ENCODE measurements around the gene UFD1.

The UFD1 gene

GRCh38 chr22:19424186-19424500 is 54.9 kb downstream of the UFD1 start:
- no peak overlapping the region for H3K27ac ChIP-seq
- no peak for TF ChIP-seq CTCF (IDR thresholded peaks at IDR 0.05)
- TF ChIP-seq ZFX (IDR thresholded peaks at IDR 0.05; ENCODE audit: borderline replicate concordance) = no peak

GRCh38 chr22:19422440-19423301 is 56.3 kb downstream of the UFD1 start:
- TF ChIP-seq ZFX (IDR thresholded peaks at IDR 0.05; ENCODE audit: borderline replicate concordance) = no peak
- no peak for TF ChIP-seq CTCF (IDR thresholded peaks at IDR 0.05)
- H3K27ac ChIP-seq = no peak overlapping the region

GRCh38 chr22:19420321-19420720 is 58.7 kb downstream of the UFD1 start:
- H3K27ac ChIP-seq = no peak overlapping the region
- TF ChIP-seq ZFX (IDR thresholded peaks at IDR 0.05; ENCODE audit: borderline replicate concordance) (no peak), CTCF (IDR thresholded peaks at IDR 0.05) (no peak)

GRCh38 chr22:19419464-19420178 is 59.4 kb downstream of the UFD1 start:
- TF ChIP-seq ZFX (IDR thresholded peaks at IDR 0.05; ENCODE audit: borderline replicate concordance) (no peak), CTCF (IDR thresholded peaks at IDR 0.05) (no peak)
- no peak overlapping the region for H3K27ac ChIP-seq

- H3K27ac ChIP-seq = no peak overlapping the region
- TF ChIP-seq ZFX (IDR thresholded peaks at IDR 0.05; ENCODE audit: borderline replicate concordance) = no peak
- TF ChIP-seq CTCF (IDR thresholded peaks at IDR 0.05) = no peak
Measured at GRCh38 chr22:19419086-19419463, 59.9 kb downstream of the UFD1 start.

- TF ChIP-seq ZFX (IDR thresholded peaks at IDR 0.05; ENCODE audit: borderline replicate concordance) (no peak), CTCF (IDR thresholded peaks at IDR 0.05) (no peak)
- no peak overlapping the region for H3K27ac ChIP-seq
Measured at GRCh38 chr22:19412923-19413322, 66.1 kb downstream of the UFD1 start.

GRCh38 chr22:19412478-19412877 is 66.5 kb downstream of the UFD1 start:
- H3K27ac ChIP-seq = no peak overlapping the region
- TF ChIP-seq ZFX (IDR thresholded peaks at IDR 0.05; ENCODE audit: borderline replicate concordance) (no peak), CTCF (IDR thresholded peaks at IDR 0.05) (no peak)

Measured in 22Rv1 (cell line).